ENCODE results near the gene ARHGAP11A. TPM values are rescaled to one million over a fixed set of nuclear protein-coding genes. Genes with fewer than 3 reads are reported as not detected.

The ARHGAP11A gene
- polyA plus RNA-seq, 4 donors, result 26.4 to 33.3 (median 33.0) TPM

DNA sequence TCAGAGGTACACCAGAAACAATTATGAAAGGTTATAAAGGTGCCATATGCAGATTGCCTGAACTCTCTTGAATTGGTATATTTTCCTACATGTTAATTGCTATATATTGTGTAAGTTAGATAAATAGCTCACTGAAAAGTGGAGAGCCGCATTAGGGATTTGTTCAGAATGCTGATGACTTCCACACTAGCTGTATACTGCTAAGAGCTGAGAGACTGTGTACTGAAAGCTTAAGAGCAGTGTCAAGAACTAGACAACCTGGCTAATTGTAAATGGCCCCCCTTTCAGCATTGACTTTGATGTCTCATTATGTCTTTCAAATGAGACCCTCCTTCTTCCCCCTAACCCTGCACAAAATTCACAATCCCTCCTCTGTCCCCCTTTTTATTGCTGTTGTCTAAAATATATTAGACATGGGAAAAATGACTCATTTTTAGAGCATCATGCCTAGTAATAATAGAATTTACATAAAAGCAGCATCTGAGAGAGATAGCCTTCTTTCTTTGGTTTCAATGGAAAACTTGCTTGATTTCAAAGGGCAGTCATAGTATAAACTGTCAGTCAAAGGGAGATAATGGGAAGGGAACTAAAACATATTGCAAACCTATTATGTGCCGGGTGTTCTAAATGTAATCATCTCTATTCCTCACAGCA is 67.8 kb downstream of the ARHGAP11A start:
- DNase-seq (ENCODE audit: low read depth in 4 of 4, low spot score in 3 of 4), result no peak

DNA sequence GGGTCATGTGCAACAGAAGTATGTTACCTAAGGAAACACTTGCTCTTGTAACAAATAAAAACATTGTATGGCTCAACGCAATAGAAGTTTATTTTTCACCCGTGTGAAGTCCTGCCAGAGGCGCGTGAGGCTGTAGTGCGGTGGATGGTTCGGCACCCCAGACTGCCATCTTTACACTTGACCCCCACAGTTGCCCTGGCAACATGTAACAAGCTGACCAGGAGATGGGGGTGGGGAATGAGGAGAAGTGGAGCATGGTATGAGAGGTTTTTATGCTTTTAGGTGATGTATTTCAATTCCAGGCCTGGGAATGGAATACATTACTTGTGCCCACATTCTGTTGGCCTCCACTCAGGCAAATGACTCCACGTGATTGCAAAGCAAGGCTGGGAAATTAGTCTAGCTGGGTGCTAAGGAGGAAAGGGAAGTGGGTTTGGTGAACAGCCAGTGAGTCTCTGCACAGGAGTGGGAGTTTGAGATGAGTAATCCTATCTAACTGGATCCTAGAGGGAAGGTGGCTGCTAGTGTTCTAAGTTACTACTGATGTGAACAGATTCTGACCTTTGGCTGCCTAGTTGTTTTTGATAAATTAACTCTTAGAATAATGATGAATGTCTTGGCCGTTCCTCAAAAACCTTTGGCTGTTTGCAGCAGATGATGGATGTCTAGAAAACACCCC is 68.7 kb downstream of the ARHGAP11A start:
- no peak for DNase-seq (ENCODE audit: low read depth in 4 of 4, low spot score in 3 of 4)

DNA sequence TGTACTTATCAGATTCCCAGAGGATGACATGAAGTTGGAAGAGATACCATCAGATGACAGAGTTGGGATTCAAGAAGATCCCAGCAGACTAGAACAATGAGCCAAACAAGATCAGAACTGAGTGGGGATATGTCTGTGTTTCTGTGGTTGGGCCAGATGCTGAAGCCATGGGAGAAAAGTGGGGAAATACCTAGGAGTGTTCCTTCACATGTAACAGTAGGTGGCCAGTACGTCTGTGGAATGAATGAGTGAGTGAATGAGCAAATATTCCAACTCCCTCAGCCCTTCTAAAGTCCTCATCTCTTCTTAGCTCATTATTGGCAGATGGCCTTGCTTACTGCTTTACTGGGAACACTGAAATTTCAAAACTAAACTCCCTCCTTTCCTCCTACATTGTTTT is 70.3 kb downstream of the ARHGAP11A start:
- DNase-seq (ENCODE audit: low read depth in 4 of 4, low spot score in 3 of 4), result no peak

DNA sequence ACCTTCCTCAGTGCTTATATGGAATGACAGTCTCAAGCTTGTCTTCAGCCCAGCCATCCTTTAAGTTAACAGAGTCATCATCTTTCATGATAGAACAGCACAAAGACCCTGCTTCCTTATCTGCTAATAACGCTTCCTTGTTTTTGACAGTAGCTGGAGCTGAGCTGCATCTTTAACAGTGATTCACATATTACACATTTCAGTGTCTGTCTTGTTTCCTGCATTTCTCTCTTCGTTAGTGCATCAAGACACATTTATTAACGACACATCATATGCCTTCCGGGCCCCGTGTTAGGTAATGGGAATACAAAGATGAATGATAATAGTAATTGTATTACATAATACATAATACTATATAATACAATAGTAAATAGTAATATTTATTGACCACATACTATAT is 72.3 kb downstream of the ARHGAP11A start:
- no peak for DNase-seq (ENCODE audit: low read depth in 4 of 4, low spot score in 3 of 4)

DNA sequence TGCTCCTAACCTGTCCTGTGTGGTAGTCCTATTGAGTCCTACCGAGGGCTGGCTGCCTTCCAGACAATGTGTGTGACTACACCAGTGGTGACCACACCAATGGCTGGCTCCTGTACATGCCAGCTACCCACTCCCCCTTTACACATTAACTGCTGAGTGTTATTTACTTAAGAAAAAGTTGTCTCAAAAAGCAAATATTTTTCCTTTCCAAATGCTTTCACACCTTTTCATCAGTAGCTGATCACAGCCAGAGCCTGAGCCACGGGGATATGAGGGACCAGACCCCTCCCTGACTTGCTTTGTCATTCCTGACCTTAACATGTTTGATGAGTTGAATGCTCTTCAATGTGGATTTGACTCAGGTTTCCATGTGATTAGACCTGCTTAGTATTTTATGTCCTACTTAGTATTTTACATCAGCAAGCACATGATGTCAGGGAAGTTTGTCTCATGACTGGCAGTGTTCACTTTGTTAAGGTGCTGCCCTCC is 72.9 kb downstream of the ARHGAP11A start:
- DNase-seq (ENCODE audit: low read depth in 4 of 4, low spot score in 3 of 4), result no peak

Other genes starting within 250 kb of the ARHGAP11A start
- 1 to 10 TPM in 3 of 4 donors, under 1 TPM in 1; 0.85 to 2.3 (median 1.4) TPM for gene GOLGA8K, start 212.2 kb upstream of the ARHGAP11A start, polyA plus RNA-seq (ENCODE audit: insufficient read length in 4 of 4)
- under 1 TPM in 2 of 4 donors, not detected in 2; 0.17 to 0.42 TPM for gene GOLGA8O, start 159.9 kb upstream of the ARHGAP11A start, polyA plus RNA-seq (ENCODE audit: insufficient read length in 4 of 4)
- gene GOLGA8N, start 22.0 kb upstream of the ARHGAP11A start, polyA plus RNA-seq (ENCODE audit: insufficient read length in 4 of 4), result 10 to 100 TPM; 14.9 to 23.3 (median 17.5) TPM
- gene SCG5, start 26.2 kb downstream of the ARHGAP11A start, polyA plus RNA-seq (ENCODE audit: insufficient read length in 4 of 4), result 10 to 100 TPM; 16.3 to 23.5 (median 21.2) TPM
- gene GREM1, start 102.5 kb downstream of the ARHGAP11A start, polyA plus RNA-seq (ENCODE audit: insufficient read length in 4 of 4), result under 1 TPM; 0.17 to 0.58 (median 0.26) TPM